ENCODE measurements around the gene B3GNT7. TPM values are rescaled to one million over a fixed set of nuclear protein-coding genes. Genes with fewer than 3 reads are reported as not detected.

Gene B3GNT7
- total RNA-seq, 1 experiment from 2014 or later = 6.1 TPM

GRCh38 chr2:231372326-231372725, 23.2 kb upstream of the B3GNT7 start:
- POLR2A ChIA-PET = no interaction called here

More at GRCh38 chr2:231372326-231372725, 23.2 kb upstream of the B3GNT7 start:
- H4K20me1 ChIP-seq (ENCODE audit: insufficient read depth) = no peaks in the 10 kb centered on the region
- no peaks in the 10 kb centered on the region for H3K79me2 ChIP-seq (ENCODE audit: insufficient read depth, low read length)
- H3K9me2 ChIP-seq (ENCODE audit: insufficient read depth) = no peaks in the 10 kb centered on the region
- TF ChIP-seq, protein P1, sequence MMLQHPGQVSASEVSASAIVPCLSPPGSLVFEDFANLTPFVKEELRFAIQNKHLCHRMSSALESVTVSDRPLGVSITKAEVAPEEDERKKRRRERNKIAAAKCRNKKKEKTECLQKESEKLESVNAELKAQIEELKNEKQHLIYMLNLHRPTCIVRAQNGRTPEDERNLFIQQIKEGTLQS (IDR thresholded peaks at IDR 0.05) = no peak
- TF ChIP-seq, protein P2, sequence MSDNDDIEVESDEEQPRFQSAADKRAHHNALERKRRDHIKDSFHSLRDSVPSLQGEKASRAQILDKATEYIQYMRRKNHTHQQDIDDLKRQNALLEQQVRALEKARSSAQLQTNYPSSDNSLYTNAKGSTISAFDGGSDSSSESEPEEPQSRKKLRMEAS (IDR thresholded peaks at IDR 0.05) = no peak
- TF ChIP-seq RAD21 (IDR thresholded peaks at IDR 0.05; ENCODE audit: low read depth) = no peak
- TF ChIP-seq ELF1 (IDR thresholded peaks at IDR 0.05; ENCODE audit: borderline replicate concordance, low read depth) = no peak
- no peak for TF ChIP-seq TCF7L2 (IDR thresholded peaks at IDR 0.05; ENCODE audit: borderline replicate concordance, extremely low read depth, insufficient read depth, insufficient read length)
- TF ChIP-seq FOSL1 (IDR thresholded peaks at IDR 0.05; ENCODE audit: low read depth) = no peak
- TF ChIP-seq, protein P3, sequence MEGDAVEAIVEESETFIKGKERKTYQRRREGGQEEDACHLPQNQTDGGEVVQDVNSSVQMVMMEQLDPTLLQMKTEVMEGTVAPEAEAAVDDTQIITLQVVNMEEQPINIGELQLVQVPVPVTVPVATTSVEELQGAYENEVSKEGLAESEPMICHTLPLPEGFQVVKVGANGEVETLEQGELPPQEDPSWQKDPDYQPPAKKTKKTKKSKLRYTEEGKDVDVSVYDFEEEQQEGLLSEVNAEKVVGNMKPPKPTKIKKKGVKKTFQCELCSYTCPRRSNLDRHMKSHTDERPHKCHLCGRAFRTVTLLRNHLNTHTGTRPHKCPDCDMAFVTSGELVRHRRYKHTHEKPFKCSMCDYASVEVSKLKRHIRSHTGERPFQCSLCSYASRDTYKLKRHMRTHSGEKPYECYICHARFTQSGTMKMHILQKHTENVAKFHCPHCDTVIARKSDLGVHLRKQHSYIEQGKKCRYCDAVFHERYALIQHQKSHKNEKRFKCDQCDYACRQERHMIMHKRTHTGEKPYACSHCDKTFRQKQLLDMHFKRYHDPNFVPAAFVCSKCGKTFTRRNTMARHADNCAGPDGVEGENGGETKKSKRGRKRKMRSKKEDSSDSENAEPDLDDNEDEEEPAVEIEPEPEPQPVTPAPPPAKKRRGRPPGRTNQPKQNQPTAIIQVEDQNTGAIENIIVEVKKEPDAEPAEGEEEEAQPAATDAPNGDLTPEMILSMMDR (IDR thresholded peaks at IDR 0.05 in 2 of 3, conservative IDR thresholded peaks at IDR 0.05 in 1 of 3; ENCODE audit: borderline replicate concordance in 1 of 3, insufficient read depth in 1 of 3, low read depth in 2 of 3, low read length in 2 of 3) = no peak
- TF ChIP-seq POLR2A (IDR thresholded peaks at IDR 0.05; ENCODE audit: borderline replicate concordance, extremely low read depth, insufficient read depth, insufficient read length) = no peak
- no peak for TF ChIP-seq SP1 (IDR thresholded peaks at IDR 0.05; ENCODE audit: low read depth)
- TF ChIP-seq, protein P4, sequence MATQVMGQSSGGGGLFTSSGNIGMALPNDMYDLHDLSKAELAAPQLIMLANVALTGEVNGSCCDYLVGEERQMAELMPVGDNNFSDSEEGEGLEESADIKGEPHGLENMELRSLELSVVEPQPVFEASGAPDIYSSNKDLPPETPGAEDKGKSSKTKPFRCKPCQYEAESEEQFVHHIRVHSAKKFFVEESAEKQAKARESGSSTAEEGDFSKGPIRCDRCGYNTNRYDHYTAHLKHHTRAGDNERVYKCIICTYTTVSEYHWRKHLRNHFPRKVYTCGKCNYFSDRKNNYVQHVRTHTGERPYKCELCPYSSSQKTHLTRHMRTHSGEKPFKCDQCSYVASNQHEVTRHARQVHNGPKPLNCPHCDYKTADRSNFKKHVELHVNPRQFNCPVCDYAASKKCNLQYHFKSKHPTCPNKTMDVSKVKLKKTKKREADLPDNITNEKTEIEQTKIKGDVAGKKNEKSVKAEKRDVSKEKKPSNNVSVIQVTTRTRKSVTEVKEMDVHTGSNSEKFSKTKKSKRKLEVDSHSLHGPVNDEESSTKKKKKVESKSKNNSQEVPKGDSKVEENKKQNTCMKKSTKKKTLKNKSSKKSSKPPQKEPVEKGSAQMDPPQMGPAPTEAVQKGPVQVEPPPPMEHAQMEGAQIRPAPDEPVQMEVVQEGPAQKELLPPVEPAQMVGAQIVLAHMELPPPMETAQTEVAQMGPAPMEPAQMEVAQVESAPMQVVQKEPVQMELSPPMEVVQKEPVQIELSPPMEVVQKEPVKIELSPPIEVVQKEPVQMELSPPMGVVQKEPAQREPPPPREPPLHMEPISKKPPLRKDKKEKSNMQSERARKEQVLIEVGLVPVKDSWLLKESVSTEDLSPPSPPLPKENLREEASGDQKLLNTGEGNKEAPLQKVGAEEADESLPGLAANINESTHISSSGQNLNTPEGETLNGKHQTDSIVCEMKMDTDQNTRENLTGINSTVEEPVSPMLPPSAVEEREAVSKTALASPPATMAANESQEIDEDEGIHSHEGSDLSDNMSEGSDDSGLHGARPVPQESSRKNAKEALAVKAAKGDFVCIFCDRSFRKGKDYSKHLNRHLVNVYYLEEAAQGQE (IDR thresholded peaks at IDR 0.05; ENCODE audit: low read depth) = no peak
- TF ChIP-seq CEBPB (IDR thresholded peaks at IDR 0.05; ENCODE audit: low read depth) = no peak
- no peak for TF ChIP-seq POLR2AphosphoS5 (IDR thresholded peaks at IDR 0.05; ENCODE audit: low read depth, low read length)
- no peak for TF ChIP-seq JUND (IDR thresholded peaks at IDR 0.05)
- no peak for TF ChIP-seq EGR1 (IDR thresholded peaks at IDR 0.05; ENCODE audit: low read depth)
- no peak overlapping the region for H3K9ac ChIP-seq (ENCODE audit: low read length)
- no peaks in the 10 kb centered on the region for H3K36me3 ChIP-seq (ENCODE audit: control insufficient read depth in 1 of 2, insufficient read depth in 2 of 2, low read length in 2 of 2)
- H3K4me3 ChIP-seq (replicated peaks in 1 of 2; ENCODE audit: low read depth in 1 of 2, low read length in 2 of 2) = no peak overlapping the region
- H3K9me3 ChIP-seq (ENCODE audit: control insufficient read depth in 1 of 2, insufficient read depth in 1 of 2, low read depth in 1 of 2, low read length in 2 of 2) = no peaks in the 10 kb centered on the region
- ChIA-PET RAD21 (ENCODE audit: low non-redundant PET in 1 of 2, low total read pairs in 2 of 2, uncharacterized antibody in 2 of 2, unreplicated experiment in 2 of 2) (no interaction called here), CTCF (no interaction called here)
- H3K27ac ChIP-seq (ENCODE audit: low read depth, low read length) = no peak overlapping the region
- BruUV-seq (replicated peaks) = no TSS peak
- intact Hi-C loops (cut with micrococcal nuclease) = no loop called here
- ATAC-seq (no peak), DNase-seq (ENCODE audit: low read depth, low spot score) (no peak)
- peaks cover 0 to 5% of the 10 kb centered on the region in 2 experiments; a peak in 1 of 4 replicates for H3K4me1 ChIP-seq (ENCODE audit: control insufficient read depth in 1 of 2, insufficient read depth in 2 of 2, low read length in 2 of 2)
- no peak overlapping the region for H2AFZ ChIP-seq (ENCODE audit: low read depth, low read length, poor library complexity, severe bottlenecking)
- H3K4me2 ChIP-seq (ENCODE audit: low read length) = no peak overlapping the region
- no peaks in the 10 kb centered on the region for H3K27me3 ChIP-seq (ENCODE audit: insufficient read depth, low read length)
